Measurements from ENCODE around the gene LSM4.

The LSM4 gene

DNA sequence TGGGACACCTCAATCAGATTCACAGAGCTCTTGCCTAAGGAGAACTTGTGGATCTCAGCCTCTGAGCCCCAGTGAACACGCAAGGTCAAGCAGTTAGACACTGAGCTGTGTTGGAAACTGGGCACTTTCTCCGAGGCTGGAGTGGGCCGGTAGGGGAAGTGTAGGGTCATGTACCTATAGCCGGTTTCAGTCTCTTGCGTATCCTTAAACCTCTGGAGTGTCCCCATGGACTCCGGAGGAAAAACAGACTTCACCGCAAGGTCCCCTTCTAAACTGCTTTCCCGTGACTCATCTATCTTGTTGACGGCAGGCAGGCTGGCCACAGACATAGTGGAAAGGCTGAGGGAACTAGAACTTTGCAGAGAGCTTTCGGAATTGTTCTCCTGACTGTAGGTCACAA, 60.0 kb downstream of the LSM4 start:
- Mint-ChIP-seq H3K4me1 (no peaks in the 10 kb centered on the region), H3K36me3 (ENCODE audit: low read depth) (peaks cover 15% of the 10 kb centered on the region), H3K4me3 (no peak overlapping the region)

DNA sequence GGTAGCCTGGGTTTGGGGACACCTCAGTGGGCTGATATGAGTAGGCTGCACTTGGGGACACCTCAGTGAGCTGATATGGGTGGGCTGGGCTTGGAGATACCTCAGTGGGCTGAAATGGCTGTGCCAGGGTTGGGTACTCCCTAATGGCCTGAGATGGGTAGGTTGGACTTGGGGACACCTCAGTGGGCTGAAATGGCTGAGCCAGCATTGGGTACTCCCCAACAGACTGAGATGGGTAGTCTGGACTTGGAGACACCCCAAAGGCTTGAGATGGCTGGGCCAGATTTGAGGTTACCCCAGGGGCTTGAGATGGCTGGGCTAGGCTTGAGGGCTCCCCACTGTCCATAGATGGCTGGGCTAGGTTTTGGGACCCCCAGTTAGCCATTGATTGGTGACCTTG, 60.7 kb downstream of the LSM4 start:
- Mint-ChIP-seq H3K4me3 (no peak overlapping the region), H3K36me3 (ENCODE audit: low read depth) (peaks cover 13% of the 10 kb centered on the region), H3K9me3 (no peaks in the 10 kb centered on the region), H3K4me1 (no peaks in the 10 kb centered on the region), H3K27ac (no peak overlapping the region), H3K27me3 (ENCODE audit: low read depth, poor library complexity) (peaks cover under 1% of the 10 kb centered on the region)
- DNase-seq = no peak
- TF ChIP-seq, protein P1, sequence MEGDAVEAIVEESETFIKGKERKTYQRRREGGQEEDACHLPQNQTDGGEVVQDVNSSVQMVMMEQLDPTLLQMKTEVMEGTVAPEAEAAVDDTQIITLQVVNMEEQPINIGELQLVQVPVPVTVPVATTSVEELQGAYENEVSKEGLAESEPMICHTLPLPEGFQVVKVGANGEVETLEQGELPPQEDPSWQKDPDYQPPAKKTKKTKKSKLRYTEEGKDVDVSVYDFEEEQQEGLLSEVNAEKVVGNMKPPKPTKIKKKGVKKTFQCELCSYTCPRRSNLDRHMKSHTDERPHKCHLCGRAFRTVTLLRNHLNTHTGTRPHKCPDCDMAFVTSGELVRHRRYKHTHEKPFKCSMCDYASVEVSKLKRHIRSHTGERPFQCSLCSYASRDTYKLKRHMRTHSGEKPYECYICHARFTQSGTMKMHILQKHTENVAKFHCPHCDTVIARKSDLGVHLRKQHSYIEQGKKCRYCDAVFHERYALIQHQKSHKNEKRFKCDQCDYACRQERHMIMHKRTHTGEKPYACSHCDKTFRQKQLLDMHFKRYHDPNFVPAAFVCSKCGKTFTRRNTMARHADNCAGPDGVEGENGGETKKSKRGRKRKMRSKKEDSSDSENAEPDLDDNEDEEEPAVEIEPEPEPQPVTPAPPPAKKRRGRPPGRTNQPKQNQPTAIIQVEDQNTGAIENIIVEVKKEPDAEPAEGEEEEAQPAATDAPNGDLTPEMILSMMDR (IDR thresholded peaks at IDR 0.05) = no peak

More for the DNA sequence above, 60.0 kb downstream of the LSM4 start:
- DNase-seq = no peak
- TF ChIP-seq, protein P1 (IDR thresholded peaks at IDR 0.05) = no peak
- H3K27me3 Mint-ChIP-seq (ENCODE audit: low read depth, poor library complexity) = no peaks in the 10 kb centered on the region
- no peaks in the 10 kb centered on the region for H3K9me3 Mint-ChIP-seq
- H3K27ac Mint-ChIP-seq = no peak overlapping the region

DNA sequence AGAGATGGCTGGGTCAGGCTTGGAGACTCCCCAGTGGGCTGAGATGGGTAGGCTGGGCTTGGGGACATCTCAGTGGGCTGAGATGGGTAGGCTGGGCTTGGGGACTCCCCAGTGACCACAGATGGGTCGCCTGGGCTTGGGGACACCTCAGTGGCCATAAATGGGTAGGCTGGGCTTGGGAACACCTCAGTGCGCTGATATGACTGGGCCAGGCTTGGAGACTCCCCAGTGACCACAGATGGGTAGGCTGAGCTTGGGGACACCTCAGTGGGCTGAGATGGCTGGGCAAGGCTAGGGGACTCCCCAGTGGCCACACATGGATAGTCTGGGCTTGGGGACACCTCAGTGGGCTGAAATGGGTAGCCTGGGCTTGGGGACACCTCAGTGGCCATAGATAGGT, 61.4 kb downstream of the LSM4 start:
- Mint-ChIP-seq H3K27ac (no peak overlapping the region), H3K4me1 (no peaks in the 10 kb centered on the region), H3K27me3 (ENCODE audit: low read depth, poor library complexity) (peaks cover 7% of the 10 kb centered on the region), H3K36me3 (ENCODE audit: low read depth) (peaks cover 7% of the 10 kb centered on the region), H3K4me3 (no peak overlapping the region), H3K9me3 (no peaks in the 10 kb centered on the region)
- DNase-seq = no peak
- TF ChIP-seq, protein P1 (IDR thresholded peaks at IDR 0.05) = no peak

DNA sequence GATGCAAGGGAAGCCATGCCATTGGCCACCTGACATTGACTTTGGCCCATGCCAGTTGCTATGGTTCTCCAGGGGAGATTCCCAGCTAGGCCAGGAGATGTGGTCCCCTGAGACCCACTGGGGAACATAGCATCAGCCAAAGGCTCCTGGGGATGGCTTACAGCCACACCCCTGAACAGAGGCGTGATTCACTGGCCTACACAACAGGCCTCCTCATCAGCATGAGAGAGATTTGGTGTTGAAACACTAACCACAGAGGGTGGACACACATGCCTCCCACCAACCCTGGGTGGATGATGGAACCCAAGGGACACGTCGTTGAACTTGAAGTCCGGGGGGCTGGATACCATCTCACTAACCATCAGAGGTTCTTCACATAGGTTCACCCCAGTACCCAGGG, 63.0 kb downstream of the LSM4 start:
- H3K27me3 Mint-ChIP-seq (ENCODE audit: low read depth, poor library complexity) = peaks cover 21% of the 10 kb centered on the region

DNA sequence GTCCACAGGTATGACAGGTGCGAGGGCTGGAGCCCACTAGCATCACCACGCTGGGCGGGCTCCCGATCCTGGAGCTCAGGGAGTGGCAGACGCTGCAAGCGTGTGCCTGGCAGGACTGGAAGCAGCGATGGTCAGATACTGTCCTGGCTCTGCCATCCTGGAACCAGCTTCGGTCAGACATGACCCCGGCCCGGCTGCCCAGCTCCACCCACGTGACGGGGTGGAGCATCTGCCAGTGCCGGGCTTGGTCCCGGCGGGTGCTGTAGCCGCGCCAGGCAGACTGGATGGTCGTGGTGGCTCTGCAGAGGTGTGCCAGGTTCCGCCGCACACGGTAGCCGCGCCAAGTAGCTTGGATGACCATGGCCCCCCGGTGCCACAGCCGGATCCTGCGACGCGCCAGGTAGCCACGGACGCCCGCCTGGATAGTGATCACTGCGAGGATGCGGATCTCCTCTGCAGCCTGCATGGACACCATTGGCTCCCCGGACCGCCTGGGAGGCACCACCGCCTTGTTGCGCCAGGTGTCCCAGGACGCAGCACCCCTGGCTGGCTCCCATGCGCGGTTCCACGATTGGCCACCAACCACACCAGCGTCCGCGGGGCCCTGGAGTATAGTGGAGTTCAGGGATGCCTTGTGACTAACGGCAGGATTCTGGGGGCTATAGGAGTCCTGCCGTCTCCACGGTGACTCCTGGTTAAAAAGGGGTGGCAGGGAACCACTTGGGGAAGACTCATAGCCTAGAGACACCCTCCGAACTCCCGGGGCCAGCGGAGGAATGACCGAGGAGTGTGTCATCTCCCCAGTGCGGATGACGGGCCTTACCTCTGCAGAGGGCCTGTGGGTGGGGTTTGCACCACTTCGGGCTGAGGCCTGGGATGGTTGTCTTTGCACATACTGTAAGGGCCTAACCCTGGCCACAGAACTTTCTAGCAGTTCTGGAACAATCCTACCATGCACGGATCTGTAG, 65.1 kb downstream of the LSM4 start:
- Mint-ChIP-seq H3K27me3 (ENCODE audit: low read depth, poor library complexity) (peaks cover 42% of the 10 kb centered on the region), H3K9me3 (no peaks in the 10 kb centered on the region), H3K36me3 (ENCODE audit: low read depth) (no peaks in the 10 kb centered on the region), H3K27ac (no peak overlapping the region), H3K4me1 (no peaks in the 10 kb centered on the region), H3K4me3 (no peak overlapping the region)
- no peak for DNase-seq
- TF ChIP-seq, protein P1 (IDR thresholded peaks at IDR 0.05) = no peak

More for the DNA sequence above, 63.0 kb downstream of the LSM4 start:
- no peaks in the 10 kb centered on the region for H3K36me3 Mint-ChIP-seq (ENCODE audit: low read depth)
- TF ChIP-seq, protein P1 (IDR thresholded peaks at IDR 0.05) = no peak
- no peak overlapping the region for H3K27ac Mint-ChIP-seq
- H3K9me3 Mint-ChIP-seq = no peaks in the 10 kb centered on the region
- no peaks in the 10 kb centered on the region for H3K4me1 Mint-ChIP-seq
- H3K4me3 Mint-ChIP-seq = no peak overlapping the region
- no peak for DNase-seq
